GM12865 (cell line): ENCODE measurements around the gene EPO.

ENCODE experiments used
- DNase-seq: peaks from one replicate; pipeline ENCODE4 v3.0.0; 2010; ENCODE audit warnings: low read depth
- H3K4me3 ChIP-seq: 2 replicates; pipeline ENCODE4 v1.5.1; 2011; ENCODE audit warnings: mild to moderate bottlenecking, low read depth, low read length, control low read depth
- TF ChIP-seq, protein P1 (sequence below): IDR thresholded peaks from 2 replicates; pipeline ENCODE4 v1.5.1; 2011; ENCODE audit warnings: low read length, control low read depth, low read depth, inconsistent platforms; ENCODE audit not compliant: insufficient read depth; ENCODE audit errors: missing control alignments

Gene EPO

DNA sequence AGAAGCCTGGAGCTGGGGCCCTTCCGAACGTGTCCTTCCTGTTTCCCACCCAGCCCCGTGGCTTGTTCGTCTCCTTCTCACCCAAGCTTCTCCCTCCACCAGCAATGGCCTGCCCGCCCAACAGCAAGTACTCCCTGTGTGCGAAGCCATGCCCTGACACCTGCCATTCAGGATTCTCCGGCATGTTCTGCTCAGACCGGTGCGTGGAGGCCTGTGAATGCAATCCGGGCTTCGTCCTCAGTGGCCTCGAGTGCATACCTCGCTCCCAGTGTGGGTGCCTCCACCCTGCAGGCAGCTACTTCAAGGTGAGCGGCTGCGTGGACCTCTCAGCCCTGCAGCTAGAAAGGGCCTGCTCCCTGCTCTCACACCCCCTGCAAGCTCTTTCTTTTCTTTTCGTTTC lies 45.0 kb downstream of the EPO start:
- no peak overlapping the region for H3K4me3 ChIP-seq
- DNase-seq: no peak
- TF ChIP-seq, protein P1, sequence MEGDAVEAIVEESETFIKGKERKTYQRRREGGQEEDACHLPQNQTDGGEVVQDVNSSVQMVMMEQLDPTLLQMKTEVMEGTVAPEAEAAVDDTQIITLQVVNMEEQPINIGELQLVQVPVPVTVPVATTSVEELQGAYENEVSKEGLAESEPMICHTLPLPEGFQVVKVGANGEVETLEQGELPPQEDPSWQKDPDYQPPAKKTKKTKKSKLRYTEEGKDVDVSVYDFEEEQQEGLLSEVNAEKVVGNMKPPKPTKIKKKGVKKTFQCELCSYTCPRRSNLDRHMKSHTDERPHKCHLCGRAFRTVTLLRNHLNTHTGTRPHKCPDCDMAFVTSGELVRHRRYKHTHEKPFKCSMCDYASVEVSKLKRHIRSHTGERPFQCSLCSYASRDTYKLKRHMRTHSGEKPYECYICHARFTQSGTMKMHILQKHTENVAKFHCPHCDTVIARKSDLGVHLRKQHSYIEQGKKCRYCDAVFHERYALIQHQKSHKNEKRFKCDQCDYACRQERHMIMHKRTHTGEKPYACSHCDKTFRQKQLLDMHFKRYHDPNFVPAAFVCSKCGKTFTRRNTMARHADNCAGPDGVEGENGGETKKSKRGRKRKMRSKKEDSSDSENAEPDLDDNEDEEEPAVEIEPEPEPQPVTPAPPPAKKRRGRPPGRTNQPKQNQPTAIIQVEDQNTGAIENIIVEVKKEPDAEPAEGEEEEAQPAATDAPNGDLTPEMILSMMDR: no peak

DNA sequence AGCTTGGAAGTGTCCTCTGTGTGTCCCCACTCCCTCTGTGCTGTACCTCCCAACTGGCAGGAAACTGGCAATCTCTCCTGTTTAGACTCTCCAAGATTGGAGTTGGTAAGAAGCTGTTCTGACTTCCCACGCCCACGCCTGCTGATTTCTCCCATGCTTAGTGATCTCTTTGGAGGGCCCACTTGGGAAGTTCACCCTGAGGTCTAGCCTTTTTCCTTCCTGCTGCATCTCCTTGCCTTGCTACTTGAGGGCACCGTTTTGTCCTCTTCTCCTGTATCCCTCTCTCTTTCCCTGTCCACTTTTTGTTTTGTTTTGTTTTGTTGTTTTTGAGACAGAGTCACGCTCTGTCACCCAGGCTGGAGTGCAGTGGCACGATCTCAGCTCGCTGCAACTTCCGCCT lies 48.5 kb downstream of the EPO start:
- DNase-seq: no peak
- H3K4me3 ChIP-seq: no peak overlapping the region
- TF ChIP-seq, protein P1: no peak
